AG04449 (cell line): ENCODE results near the gene MAP6D1.
"Not testable (repeated sequence)": the region's sequence is repeated elsewhere in the genome, so short reads cannot be mapped to it uniquely, and the experiment has no call there.

ENCODE experiments used
- CTCF ChIA-PET: fragments of 350-600 bp; formaldehyde crosslinking; extraction: SDS; loops from one replicate; lab custom pipeline; 2021; ENCODE audit warnings: antibody characterized with exemption; lab: Yijun Ruan, JAX
- POLR2A ChIA-PET: fragments of 400-600, 350-600 bp; formaldehyde crosslinking; extraction: SDS; loops from one replicate; lab custom pipeline; 2020; ENCODE audit warnings: antibody characterized with exemption, inconsistent platforms; lab: Yijun Ruan, JAX
- DNase-seq: peaks from one replicate; pipeline ENCODE4 v3.0.0-alpha.2; 2010; ENCODE audit warnings: low read depth, low spot score
- H3K4me3 ChIP-seq: 2 replicates; pipeline ENCODE4 v1.5.1; 2011; ENCODE audit warnings: low read depth, mild to moderate bottlenecking, control low read depth, low read length
- CTCF ChIP-seq: IDR thresholded peaks from one replicate; pipeline ENCODE4 v1.5.1; 2011; ENCODE audit warnings: mild to moderate bottlenecking, moderate library complexity, low read length, control low read depth, inconsistent platforms; ENCODE audit not compliant: insufficient read depth; ENCODE audit errors: missing control alignments

MAP6D1 gene

GRCh38 chr3:183779896-183780465 lies 45.4 kb downstream of the MAP6D1 start:
- ChIA-PET POLR2A (no interaction called here), CTCF (interaction anchor here (0.6 to 1.4 kb wide), 2 partner anchors 13 to 16 kb away, joined by 4 to 5 read pairs; no protein-coding TSS in a partner anchor)
- no peak overlapping the region for H3K4me3 ChIP-seq
- DNase-seq: no peak
- TF ChIP-seq CTCF: no peak

- no peak for DNase-seq
- no peak overlapping the region for H3K4me3 ChIP-seq
- no peak for TF ChIP-seq CTCF
- ChIA-PET POLR2A (no interaction called here), CTCF (interaction anchor here (2.3 kb wide), 1 partner anchor 10 kb away, joined by 6 read pairs; no protein-coding TSS in a partner anchor)
These were observed 48.3 kb downstream of the MAP6D1 start for GRCh38 chr3:183777016-183777618.

GRCh38 chr3:183776451-183776850 lies 48.9 kb downstream of the MAP6D1 start:
- CTCF ChIA-PET: interaction anchor here (0.9 to 1.5 kb wide), 4 partner anchors 10 to 297 kb away, joined by 3 to 7 read pairs (median 4); no protein-coding TSS in a partner anchor
- DNase-seq, POLR2A ChIA-PET, H3K4me3 ChIP-seq: not testable (repeated sequence)

GRCh38 chr3:183775781-183776180 lies 49.6 kb downstream of the MAP6D1 start:
- ChIA-PET POLR2A (no interaction called here), CTCF (interaction anchor here (0.9 to 1.5 kb wide), 4 partner anchors 9 to 296 kb away, joined by 3 to 7 read pairs (median 4); no protein-coding TSS in a partner anchor)
- no peak overlapping the region for H3K4me3 ChIP-seq
- DNase-seq: no peak
- no peak for TF ChIP-seq CTCF

GRCh38 chr3:183774631-183775030 lies 50.7 kb downstream of the MAP6D1 start:
- no peak overlapping the region for H3K4me3 ChIP-seq
- DNase-seq: peak; percentile 77
- CTCF ChIA-PET: interaction anchor here (1.0 kb wide), 2 partner anchors 9 to 306 kb away, joined by 4 to 5 read pairs; no protein-coding TSS in a partner anchor
- POLR2A ChIA-PET: interaction anchor here (1.5 kb wide), 1 partner anchor 9 kb away, joined by 4 read pairs; no protein-coding TSS in a partner anchor
- no peak for TF ChIP-seq CTCF

GRCh38 chr3:183769453-183769852 lies 55.9 kb downstream of the MAP6D1 start:
- CTCF ChIA-PET: interaction anchor here (0.9 to 2.0 kb wide), 6 partner anchors 10 to 301 kb away, joined by 3 to 7 read pairs (median 4); no protein-coding TSS in a partner anchor
- no peak for TF ChIP-seq CTCF
- no peak overlapping the region for H3K4me3 ChIP-seq
- no peak for DNase-seq
- POLR2A ChIA-PET: no interaction called here
